Measurements from ENCODE around the gene ZNF212.

DNA sequence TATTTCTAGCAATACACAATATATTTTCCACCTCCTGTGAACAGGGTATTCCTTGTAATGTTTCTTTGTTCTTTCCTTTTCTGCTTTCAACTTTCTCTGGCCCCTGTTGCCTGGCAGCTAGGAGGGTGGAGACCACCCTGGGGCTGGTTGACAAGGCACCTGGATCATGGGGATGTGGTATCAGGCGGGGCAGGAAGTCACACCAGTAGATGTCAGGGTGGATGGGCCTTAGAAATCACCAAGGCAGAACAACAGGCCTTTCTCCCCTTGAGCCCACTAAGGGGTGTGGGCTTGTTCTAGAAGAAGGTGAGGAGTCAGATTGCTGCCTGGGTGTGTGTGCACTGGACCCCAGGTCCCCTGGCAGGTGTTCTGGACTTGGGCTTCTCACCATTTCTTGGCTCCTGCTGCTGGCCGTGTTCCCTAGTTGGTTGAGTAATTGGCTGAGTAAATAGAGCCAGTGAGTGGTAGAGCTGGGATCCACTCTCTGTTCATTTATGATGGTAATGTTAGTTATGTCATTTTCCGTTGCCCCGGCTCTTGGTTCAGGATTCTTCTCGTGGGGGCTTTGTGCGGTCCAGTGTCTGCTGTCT, 47.5 kb downstream of the ZNF212 start:
- TF ChIP-seq CTCF (conservative IDR thresholded peaks at IDR 0.05; ENCODE audit: low read length) = no peak
- TF ChIP-seq EZH2phosphoT487 (IDR thresholded peaks at IDR 0.05; ENCODE audit: borderline replicate concordance) = no peak

All from Loucy (cell line).